GM12878 (cell line): Measurements from ENCODE around the gene DOCK7. TPM values are rescaled to one million over a fixed set of nuclear protein-coding genes. Genes with fewer than 3 reads are reported as not detected.

Experiments
- ATAC-seq: fragments of 200-7000 bp; cut with Tn5 transposase; 3 replicates; pipeline ENCODE4 v1.9.1; 2020; ENCODE audit warnings: mild to moderate bottlenecking, moderate library complexity
- BruUV-seq: library from RNA; stranded (reverse); fragments of 400-500 nt; replicated peaks from 2 replicates; lab custom pipeline; 2021; lab: Mats Ljungman, UMichigan
- CTCF ChIA-PET: fragments of 300-600 bp; sonication (Branson Sonifier 250); formaldehyde crosslinking; extraction: SDS; loops from one replicate; lab custom pipeline; 2021; ENCODE audit warnings: inconsistent platforms; lab: Yijun Ruan, JAX
- POLR2A ChIA-PET: fragments of 350-600 bp; formaldehyde crosslinking; extraction: SDS; loops from one replicate; lab custom pipeline; 2021; ENCODE audit warnings: inconsistent platforms; lab: Charles Lee
- RAD21 ChIA-PET: fragments of 300-600 bp; sonication (Branson Sonifier 250); formaldehyde crosslinking; loops from one replicate; lab custom pipeline; 2023; ENCODE audit warnings: antibody characterized with exemption; ENCODE audit not compliant: unreplicated experiment; lab: Charles Lee
- SMC1A ChIA-PET: fragments of 300-600 bp; sonication (Branson Sonifier 250); formaldehyde crosslinking; loops from one replicate; lab custom pipeline; 2023; ENCODE audit not compliant: unreplicated experiment, uncharacterized antibody; lab: Charles Lee
- DNase-seq: peaks from one replicate; pipeline ENCODE4 v3.0.0-alpha.2; 2011; ENCODE audit warnings: low read depth, low spot score
- FAIRE-seq: peaks from 3 replicates; lab custom pipeline; 2011; peaks lifted over from hg19 to GRCh38; lab: Jason Lieb, UNC
- H2AFZ ChIP-seq: 2 replicates; pipeline ENCODE4 v1.6.0; 2011; ENCODE audit warnings: low read depth, low read length, control low read depth; ENCODE audit not compliant: control insufficient read depth
- H3K27ac ChIP-seq: 2 replicates; pipeline ENCODE4 v1.5.1; 2011; ENCODE audit warnings: control low read depth; ENCODE audit not compliant: control insufficient read depth, insufficient read depth
- H3K27me3 ChIP-seq, 2 experiments: replicated peaks in 1 of 2; 2 replicates each; pipeline versions ENCODE4 v1.6.0 to v1.6.1; 2011; ENCODE audit warnings: low read length in 1 of 2; ENCODE audit not compliant: control insufficient read depth in 2 of 2, insufficient read depth in 2 of 2
- H3K36me3 ChIP-seq, 2 experiments: 2 replicates each; pipeline ENCODE4 v1.5.1; 2011; ENCODE audit warnings: low read length in 1 of 2; ENCODE audit not compliant: control insufficient read depth in 2 of 2, insufficient read depth in 2 of 2
- H3K4me1 ChIP-seq: 2 replicates; pipeline ENCODE4 v1.6.1; 2011; ENCODE audit warnings: mild to moderate bottlenecking, low read length, moderate library complexity, mixed read lengths; ENCODE audit not compliant: control insufficient read depth, insufficient read depth
- H3K4me2 ChIP-seq: 2 replicates; pipeline ENCODE4 v1.6.0; 2011; ENCODE audit warnings: control low read depth; ENCODE audit not compliant: control insufficient read depth, insufficient read depth
- H3K4me3 ChIP-seq: fragments of 200-600 bp; sonication (generic); 2 replicates; pipeline ENCODE4 v1.5.1; 2016
- H3K79me2 ChIP-seq: 2 replicates; pipeline ENCODE4 v1.6.0; 2011; ENCODE audit warnings: low read length; ENCODE audit not compliant: control insufficient read depth, insufficient read depth
- H3K9ac ChIP-seq: 2 replicates; pipeline ENCODE4 v1.8.0; 2011; ENCODE audit warnings: low read length, control low read depth, mixed read lengths; ENCODE audit not compliant: control insufficient read depth, insufficient read depth
- H3K9me3 ChIP-seq: replicated peaks from 3 replicates; pipeline ENCODE4 v1.5.1; 2011; ENCODE audit warnings: mild to moderate bottlenecking, low read length; ENCODE audit not compliant: control insufficient read depth, insufficient read depth
- H4K20me1 ChIP-seq: 2 replicates; pipeline ENCODE4 v1.6.0; 2011; ENCODE audit not compliant: control insufficient read depth, insufficient read depth
- NBN ChIP-seq: fragments of 450-650 bp; IDR thresholded peaks from 2 replicates; pipeline ENCODE4 v1.6.1; 2016
- PBX3 ChIP-seq: IDR thresholded peaks from 2 replicates; pipeline ENCODE4 v1.6.1; 2011; ENCODE audit warnings: mild to moderate bottlenecking, low read depth, low read length, moderate library complexity; ENCODE audit not compliant: insufficient replicate concordance
- POU2F2 ChIP-seq: IDR thresholded peaks from 3 replicates; pipeline ENCODE4 v1.6.1; 2011; ENCODE audit warnings: low read depth, mild to moderate bottlenecking, low read length, borderline replicate concordance
- TARDBP ChIP-seq: IDR thresholded peaks from 2 replicates; pipeline ENCODE4 v1.6.1; 2016; ENCODE audit warnings: borderline replicate concordance
- ZNF207 ChIP-seq: fragments of 450-650 bp; IDR thresholded peaks from 2 replicates; pipeline ENCODE4 v1.6.1; 2014; ENCODE audit warnings: antibody characterized with exemption, mild to moderate bottlenecking, borderline replicate concordance
- WGBS: methylation state at CpG from one replicate; pipeline ENCODE4 v1.1.6; 2016; ENCODE audit warnings: low lambda C conversion rate; ENCODE audit not compliant: insufficient replicate concordance, insufficient coverage; ENCODE audit errors: missing lambda C conversion rate; 5-methylcytosine and 5-hydroxymethylcytosine counted together
- in situ Hi-C: fragments of 300-500 bp; cut with MboI; formaldehyde crosslinking; loops from 9 replicates; pipeline ENCODE4 v1.14.3; 2018; ENCODE audit warnings: mixed read lengths
- intact Hi-C: fragments of 100-400 bp; cut with micrococcal nuclease; formaldehyde crosslinking; loops from one replicate; pipeline ENCODE4 v1.14.2; 2022; ENCODE audit not compliant: unreplicated experiment
- polyA plus RNA-seq, 11 experiments: library from polyadenylated mRNA; depleted of rRNA in 4 of 11; unstranded in 6 of 11; stranded (reverse) in 5 of 11; fragments of >200 nt; fragmentation: Nextera tagmentation in 4 of 11; fragmentation: Illumina TruSeq in 1 of 11; extraction: Ambion mirVana in 4 of 11; extraction: Trizol in 1 of 11; gene quantifications; 1 replicate in 1 of 11; 2 replicates in 10 of 11; pipeline versions ENCODE4 v1.2.1 to v1.2.3, GENCODE V29; 2011 to 2016; ENCODE audit warnings: inconsistent platforms in 2 of 11, missing spikeins in 2 of 11, low read depth in 1 of 11
- total RNA-seq, 4 experiments: library from RNA; depleted of rRNA in 3 of 4; stranded (reverse); fragments of >200 nt in 3 of 4; fragmentation: Illumina TruSeq in 1 of 4; extraction: Trizol in 1 of 4; gene quantifications; 2 replicates each; pipeline versions ENCODE4 v1.2.1 to v1.2.3, GENCODE V29; 2013 to 2021

DOCK7 gene
- total and polyA plus RNA-seq, 10 of the 15 experiments (the other 5 are each of a cell fraction or from before 2014, with no cell fraction given), result 4.8 to 34.6 (median 26.9) TPM

- BruUV-seq, result no TSS peak
- H3K4me1 ChIP-seq, result no peaks in the 10 kb centered on the region
- no peak for TF ChIP-seq PBX3
- TF ChIP-seq NBN, result no peak
- no peak for TF ChIP-seq POU2F2
- TF ChIP-seq ZNF207, result no peak
- RAD21 ChIA-PET, result no interaction called here
- SMC1A ChIA-PET, result interaction anchor here (1.0 to 1.5 kb wide), 2 partner anchors 42 to 101 kb away, joined by 3 read pairs; partner anchors contain the start of gene DOCK7
- no peak for ATAC-seq
- in situ Hi-C loops, result no loop called here
- no peak overlapping the region for H3K27ac ChIP-seq
- intact Hi-C loops, result no loop called here
- H3K9me3 ChIP-seq, result no peaks in the 10 kb centered on the region
- H2AFZ ChIP-seq, result no peak overlapping the region
- no peak overlapping the region for H3K9ac ChIP-seq
- H3K79me2 ChIP-seq, result no peaks in the 10 kb centered on the region
- H4K20me1 ChIP-seq, result no peaks in the 10 kb centered on the region
- FAIRE-seq, result no peak
- H3K4me2 ChIP-seq, result no peak overlapping the region
- no peaks in the 10 kb centered on the region for H3K36me3 ChIP-seq
- DNase-seq, result no peak
- no peaks in the 10 kb centered on the region for H3K27me3 ChIP-seq
- H3K4me3 ChIP-seq, result no peak overlapping the region
- POLR2A ChIA-PET, result no interaction called here
- CTCF ChIA-PET, result no interaction called here
These were observed 100.2 kb downstream of the DOCK7 start for GRCh38 chr1:62588000-62588399.

- Histone ChIP-seq H3K4me2 (no peak overlapping the region), H3K9ac (no peak overlapping the region), H3K79me2 (no peaks in the 10 kb centered on the region), H3K4me1 (no peaks in the 10 kb centered on the region), H2AFZ (no peak overlapping the region), H3K9me3 (no peaks in the 10 kb centered on the region), H3K4me3 (no peak overlapping the region), H3K27ac (no peak overlapping the region), H3K27me3 (no peaks in the 10 kb centered on the region), H3K36me3 (no peaks in the 10 kb centered on the region), H4K20me1 (no peaks in the 10 kb centered on the region)
- CTCF ChIA-PET, result no interaction called here
- ATAC-seq (no peak), DNase-seq (no peak), FAIRE-seq (no peak)
- in situ Hi-C loops, result no loop called here
- BruUV-seq, result no TSS peak
- no peak for TF ChIP-seq TARDBP
- intact Hi-C loops, result no loop called here
- POLR2A ChIA-PET, result no interaction called here
- SMC1A ChIA-PET, result interaction anchor here (1.1 kb wide), 1 partner anchor 52 kb away, joined by 3 read pairs; no protein-coding TSS in a partner anchor
- 39% methylated on average over 1 of the region's 1 CpG for WGBS
- RAD21 ChIA-PET, result no interaction called here
These were observed 102.6 kb downstream of the DOCK7 start for GRCh38 chr1:62585469-62586155.
